Endometrial microvascular endothelial cells (primary cell): ENCODE measurements around the gene CCL15. TPM values are rescaled to one million over a fixed set of nuclear protein-coding genes. Genes with fewer than 3 reads are reported as not detected.

Experiments
- in situ Hi-C: cut with HindIII; loops from 2 replicates; pipeline ENCODE4 v1.10.0; 2017; ENCODE audit warnings: low sequenced_read_pairs, low pct_unique_long_range_greater_than_20kb; ENCODE audit errors: inconsistent ontology term
- total RNA-seq: library from RNA; depleted of rRNA; stranded (reverse); fragments of >200 nt; gene quantifications from one replicate; pipeline ENCODE4 v1.2.3, GENCODE V29; 2015; ENCODE audit errors: inconsistent ontology term

Gene CCL15
- total RNA-seq, 1 donor from 2014 or later: not detected

DNA sequence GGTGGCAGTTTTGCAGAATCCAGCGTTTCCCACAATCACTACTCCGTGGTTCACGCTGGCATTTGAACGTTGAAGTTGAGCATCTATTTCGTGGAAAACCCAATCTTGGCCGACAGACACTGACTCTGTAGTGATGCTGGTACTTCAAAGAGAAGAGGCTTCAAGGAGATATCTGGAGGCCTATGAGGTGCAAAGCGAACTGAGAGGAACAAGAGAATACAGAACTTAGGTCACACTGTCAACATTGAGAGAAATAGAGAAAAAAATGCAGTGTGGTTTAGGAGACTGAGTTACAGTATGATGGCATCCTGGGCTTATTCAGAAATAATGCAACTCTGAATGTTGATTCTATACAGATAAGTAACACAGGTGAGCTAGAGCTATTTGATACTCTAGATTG, 36.1 kb downstream of the CCL15 start:
- in situ Hi-C loops: no loop called here

GRCh38 chr17:35963663-35964062, 37.7 kb downstream of the CCL15 start:
- in situ Hi-C loops: no loop called here

GRCh38 chr17:35953720-35954119, 47.6 kb downstream of the CCL15 start:
- in situ Hi-C loops: no loop called here

DNA sequence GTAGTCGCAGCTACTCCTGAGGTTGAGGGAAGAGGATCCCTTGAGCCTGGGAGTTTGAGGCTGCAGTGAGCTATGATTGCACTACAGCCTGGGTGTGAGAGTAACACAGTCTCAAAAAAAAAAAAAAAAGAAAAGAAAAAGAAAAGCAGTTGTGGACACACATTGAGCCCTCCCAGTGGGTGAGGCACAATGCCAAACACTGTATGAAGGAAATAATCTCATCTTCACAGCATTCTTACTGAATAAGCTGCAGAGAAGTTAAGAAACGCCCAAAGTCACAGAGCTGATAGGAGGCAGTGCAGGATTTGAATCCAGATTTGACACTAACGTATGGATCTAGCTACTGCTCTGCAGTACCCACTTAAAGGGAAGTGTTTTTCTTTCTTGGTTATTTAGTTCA, 52.0 kb downstream of the CCL15 start:
- in situ Hi-C loops: no loop called here

DNA sequence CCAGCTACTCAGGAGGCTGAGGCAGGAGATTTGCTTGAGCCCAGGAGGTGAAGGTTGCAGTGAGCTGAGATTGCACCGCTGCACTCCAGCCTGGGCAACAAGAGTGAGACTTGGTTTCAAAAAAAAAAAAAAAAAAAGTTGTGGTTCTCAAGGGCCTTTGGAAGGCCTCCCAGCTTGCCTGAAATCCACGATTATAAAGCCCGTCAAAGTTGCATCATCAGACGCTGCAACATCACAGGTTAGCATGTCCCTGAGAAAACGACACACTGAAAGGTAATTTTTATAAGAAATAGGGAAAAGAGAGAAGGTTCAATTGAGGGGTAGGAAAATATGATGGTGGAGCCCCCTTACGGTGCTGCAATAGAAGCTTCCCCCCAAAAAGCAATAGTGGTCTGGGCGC, 53.3 kb downstream of the CCL15 start:
- in situ Hi-C loops: no loop called here

Other genes with a start within 250 kb of the CCL15 start
- gene GAS2L2, start 248.3 kb downstream of the CCL15 start, total RNA-seq: not detected
- not detected for gene C17orf50, start 240.7 kb downstream of the CCL15 start, total RNA-seq
- gene MMP28, start 205.9 kb downstream of the CCL15 start, total RNA-seq: 0.19 TPM
- 30.8 TPM for gene TAF15, start 192.1 kb downstream of the CCL15 start, total RNA-seq
- gene HEATR9, start 132.7 kb downstream of the CCL15 start, total RNA-seq: not detected
- gene CCL5, start 121.2 kb downstream of the CCL15 start, total RNA-seq: 0.46 TPM
- gene RDM1, start 70.8 kb downstream of the CCL15 start, total RNA-seq: not detected
- gene LYZL6, start 57.8 kb downstream of the CCL15 start, total RNA-seq: not detected
- not detected for gene CCL16, start 20.1 kb downstream of the CCL15 start, total RNA-seq
- 0.93 TPM for gene CCL14, start 14.8 kb downstream of the CCL15 start, total RNA-seq
- not detected for gene CCL23, start 16.4 kb upstream of the CCL15 start, total RNA-seq
- gene CCL18, start 62.7 kb upstream of the CCL15 start, total RNA-seq: not detected
- gene CCL3, start 88.6 kb upstream of the CCL15 start, total RNA-seq: not detected
- not detected for gene CCL4, start 102.3 kb upstream of the CCL15 start, total RNA-seq
- not detected for gene TBC1D3B, start 175.1 kb upstream of the CCL15 start, total RNA-seq
- not detected for gene CCL3L1, start 195.2 kb upstream of the CCL15 start, total RNA-seq
- gene CCL4L2, start 209.5 kb upstream of the CCL15 start, total RNA-seq: not detected